GM20000 (cell line): ENCODE data around the gene ALDH3A2.
A peak's percentile ranks its signal among the peaks of the same experiment; 100 is the strongest.

Experiments
- DNase-seq: peaks from one replicate; pipeline ENCODE4 v3.0.0; 2012; ENCODE audit warnings: low spot score
- TF ChIP-seq, protein P1 (sequence below): IDR thresholded peaks from 2 replicates; pipeline ENCODE4 v1.5.1; 2012; ENCODE audit warnings: mild to moderate bottlenecking, control low read depth; ENCODE audit errors: extremely low read depth, missing control alignments

ALDH3A2 gene

DNA sequence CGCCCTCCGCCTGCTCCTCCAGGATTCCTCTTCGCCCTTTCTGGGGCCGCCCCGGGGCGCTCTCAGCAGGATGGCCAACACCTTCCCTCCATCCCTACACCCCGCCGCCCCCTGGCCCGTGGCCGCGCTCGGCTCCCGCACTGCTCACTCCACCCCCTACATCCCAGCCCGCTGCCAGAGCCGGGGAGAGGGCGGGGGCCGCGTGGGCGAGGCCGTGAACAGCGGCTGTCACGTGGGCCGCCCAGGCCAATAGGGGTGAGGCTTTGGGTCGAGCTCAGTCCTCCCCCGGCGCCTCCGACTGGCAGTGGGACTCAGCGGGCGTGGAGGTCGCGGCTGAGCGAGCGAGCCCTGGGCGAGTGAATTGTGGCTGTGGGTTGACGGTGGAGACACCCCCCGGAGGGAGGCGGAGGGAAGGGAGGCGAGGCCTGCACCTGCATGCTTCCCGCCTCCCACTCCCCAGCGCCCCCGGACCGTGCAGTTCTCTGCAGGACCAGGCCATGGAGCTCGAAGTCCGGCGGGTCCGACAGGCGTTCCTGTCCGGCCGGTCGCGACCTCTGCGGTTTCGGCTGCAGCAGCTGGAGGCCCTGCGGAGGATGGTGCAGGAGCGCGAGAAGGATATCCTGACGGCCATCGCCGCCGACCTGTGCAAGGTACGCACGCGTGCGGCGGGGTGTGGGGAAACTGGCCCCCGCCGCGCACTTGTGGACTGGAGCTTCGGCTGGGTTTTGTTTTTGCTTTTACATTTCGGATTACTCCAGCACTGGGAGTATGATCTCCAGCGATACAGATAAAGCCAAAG is at the start of gene ALDH3A2:
Gene ALDH3A2, plus strand, starts transcription at position 277 of the 799 bp plus-strand sequence. Its CDS starts 221 bp downstream, at position 498.
- peak; percentile 99 for DNase-seq
- TF ChIP-seq, protein P1, sequence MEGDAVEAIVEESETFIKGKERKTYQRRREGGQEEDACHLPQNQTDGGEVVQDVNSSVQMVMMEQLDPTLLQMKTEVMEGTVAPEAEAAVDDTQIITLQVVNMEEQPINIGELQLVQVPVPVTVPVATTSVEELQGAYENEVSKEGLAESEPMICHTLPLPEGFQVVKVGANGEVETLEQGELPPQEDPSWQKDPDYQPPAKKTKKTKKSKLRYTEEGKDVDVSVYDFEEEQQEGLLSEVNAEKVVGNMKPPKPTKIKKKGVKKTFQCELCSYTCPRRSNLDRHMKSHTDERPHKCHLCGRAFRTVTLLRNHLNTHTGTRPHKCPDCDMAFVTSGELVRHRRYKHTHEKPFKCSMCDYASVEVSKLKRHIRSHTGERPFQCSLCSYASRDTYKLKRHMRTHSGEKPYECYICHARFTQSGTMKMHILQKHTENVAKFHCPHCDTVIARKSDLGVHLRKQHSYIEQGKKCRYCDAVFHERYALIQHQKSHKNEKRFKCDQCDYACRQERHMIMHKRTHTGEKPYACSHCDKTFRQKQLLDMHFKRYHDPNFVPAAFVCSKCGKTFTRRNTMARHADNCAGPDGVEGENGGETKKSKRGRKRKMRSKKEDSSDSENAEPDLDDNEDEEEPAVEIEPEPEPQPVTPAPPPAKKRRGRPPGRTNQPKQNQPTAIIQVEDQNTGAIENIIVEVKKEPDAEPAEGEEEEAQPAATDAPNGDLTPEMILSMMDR: no peak

DNA sequence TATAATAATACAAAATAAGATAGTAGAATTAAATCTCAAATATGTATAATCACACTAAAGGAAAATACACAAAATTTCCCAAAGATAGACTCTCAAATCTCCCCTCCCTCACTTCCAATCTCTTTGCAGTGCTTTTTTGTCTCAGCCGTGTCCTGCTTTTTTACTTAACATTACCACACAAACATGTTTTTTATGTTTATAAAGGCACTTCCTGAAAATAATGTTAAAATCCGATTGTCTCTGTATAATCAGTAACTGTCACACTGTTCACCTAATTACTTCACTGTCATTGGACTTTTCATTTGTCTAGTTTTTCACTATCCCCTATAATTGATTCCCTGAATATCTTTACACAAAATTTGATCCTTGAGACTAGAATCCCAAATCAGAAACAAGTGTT is 38.2 kb upstream of the ALDH3A2 start:
- TF ChIP-seq, protein P1: no peak
- DNase-seq: no peak

DNA sequence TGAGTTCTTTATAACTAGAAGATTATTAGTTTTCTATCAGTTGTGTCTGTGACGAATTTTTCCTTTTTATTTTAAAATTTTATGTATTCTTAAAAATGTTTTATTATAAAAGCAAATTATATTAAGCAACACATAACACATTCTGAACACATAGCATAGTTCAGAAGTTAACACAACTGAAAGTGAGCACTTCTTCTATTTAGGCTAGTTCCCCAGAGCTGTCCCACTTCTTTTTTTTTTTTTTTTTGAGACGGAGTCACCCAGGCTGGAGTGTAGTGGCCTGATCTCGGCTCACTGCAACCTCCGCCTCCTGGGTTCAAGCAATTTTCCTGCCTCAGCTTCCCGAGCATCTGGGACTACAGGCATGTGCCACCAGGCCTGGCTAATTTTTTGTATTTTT is 37.7 kb upstream of the ALDH3A2 start:
- TF ChIP-seq, protein P1: no peak
- DNase-seq: no peak

DNA sequence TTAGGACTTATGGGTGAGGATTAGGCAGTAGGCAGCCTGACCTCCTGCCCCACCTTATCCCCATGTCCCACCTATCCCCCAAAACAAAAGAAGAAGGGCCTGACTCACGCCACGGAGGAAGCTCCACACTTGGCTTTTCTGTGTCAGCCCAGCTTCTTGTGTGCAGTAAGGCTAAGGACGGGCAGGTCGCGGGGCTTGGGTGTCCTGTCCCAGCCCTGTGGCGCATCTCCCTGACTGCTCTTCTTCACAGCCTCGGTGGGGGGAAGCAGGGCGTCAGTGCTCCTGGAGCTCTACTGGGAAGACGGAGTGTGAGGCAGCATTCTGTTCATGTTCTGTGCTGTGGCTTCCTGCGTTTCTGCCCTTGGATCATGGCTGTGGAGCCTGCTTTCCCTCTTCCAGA is 34.6 kb upstream of the ALDH3A2 start:
- TF ChIP-seq, protein P1: no peak
- no peak for DNase-seq

DNA sequence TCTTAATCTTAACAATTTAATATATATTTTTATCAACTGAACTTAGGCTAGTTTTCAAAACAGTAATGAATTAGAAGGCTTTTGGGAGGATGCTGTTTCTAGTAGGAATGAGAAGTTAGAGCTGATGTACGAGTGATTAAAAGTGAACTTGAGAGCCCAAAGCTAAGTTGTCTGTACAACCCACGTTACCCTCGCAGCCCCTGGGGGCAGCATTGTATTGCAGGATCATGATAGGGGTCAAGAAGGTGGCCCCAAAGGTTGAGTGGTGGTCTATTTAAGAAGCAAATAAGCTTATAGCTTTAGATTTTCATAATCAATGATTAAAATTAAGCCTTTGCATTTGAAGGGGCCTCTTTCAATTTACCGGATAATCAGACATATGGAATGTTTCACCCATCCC is 33.7 kb upstream of the ALDH3A2 start:
- TF ChIP-seq, protein P1: no peak
- DNase-seq: no peak

DNA sequence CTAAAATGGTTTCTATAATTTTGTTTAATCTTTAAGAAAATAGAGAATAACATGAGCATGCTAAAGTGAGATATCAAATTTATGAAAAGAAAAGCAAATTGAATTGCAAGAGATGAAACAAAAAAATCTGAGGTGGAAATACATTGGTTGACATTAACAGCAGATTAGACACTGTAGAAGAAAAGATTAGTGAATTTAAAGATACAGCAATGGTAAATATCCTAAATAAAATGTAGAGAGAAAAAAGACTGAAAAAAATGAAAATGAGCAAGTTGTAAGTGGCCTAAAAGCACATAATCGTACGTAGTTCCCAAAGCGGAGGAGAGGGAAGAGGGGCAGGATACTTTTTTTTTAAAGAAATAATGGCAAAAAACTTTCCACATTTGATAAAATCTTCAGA is 30.5 kb upstream of the ALDH3A2 start:
- TF ChIP-seq, protein P1: no peak
- no peak for DNase-seq

DNA sequence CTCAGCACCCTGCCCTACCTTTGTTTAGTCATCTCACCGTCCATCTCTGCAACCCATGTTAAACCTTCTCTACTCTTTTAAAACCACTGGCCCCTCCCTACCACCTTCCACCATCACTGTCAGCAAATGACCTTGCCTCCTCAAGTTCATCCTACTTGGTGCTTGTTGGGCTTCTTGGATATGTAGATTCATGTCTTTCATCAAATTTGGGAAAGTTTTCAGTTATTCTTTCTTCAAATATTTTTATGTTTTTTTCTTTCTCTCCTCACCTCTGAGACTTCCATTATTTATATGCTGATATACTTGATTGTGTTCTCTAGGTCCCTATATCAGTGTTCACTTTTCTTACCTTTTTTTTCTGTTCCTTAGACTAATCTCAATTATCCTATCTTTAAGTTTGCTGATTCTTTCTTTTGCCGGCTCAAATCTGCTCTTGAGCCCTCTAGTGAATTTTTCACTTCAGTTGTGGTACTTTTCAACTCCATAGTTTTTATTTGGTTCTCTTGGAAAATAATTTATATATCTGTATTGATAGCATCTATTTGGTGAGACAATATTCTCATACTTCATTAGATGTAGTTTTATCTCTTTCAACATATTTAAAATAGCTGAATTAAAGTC is 28.7 kb upstream of the ALDH3A2 start:
- TF ChIP-seq, protein P1: no peak
- DNase-seq: no peak
